ENCODE results near the gene KRTAP10-11.
"Not testable (repeated sequence)": the region's sequence is repeated elsewhere in the genome, so short reads cannot be mapped to it uniquely, and the experiment has no call there.

Gene KRTAP10-11

DNA sequence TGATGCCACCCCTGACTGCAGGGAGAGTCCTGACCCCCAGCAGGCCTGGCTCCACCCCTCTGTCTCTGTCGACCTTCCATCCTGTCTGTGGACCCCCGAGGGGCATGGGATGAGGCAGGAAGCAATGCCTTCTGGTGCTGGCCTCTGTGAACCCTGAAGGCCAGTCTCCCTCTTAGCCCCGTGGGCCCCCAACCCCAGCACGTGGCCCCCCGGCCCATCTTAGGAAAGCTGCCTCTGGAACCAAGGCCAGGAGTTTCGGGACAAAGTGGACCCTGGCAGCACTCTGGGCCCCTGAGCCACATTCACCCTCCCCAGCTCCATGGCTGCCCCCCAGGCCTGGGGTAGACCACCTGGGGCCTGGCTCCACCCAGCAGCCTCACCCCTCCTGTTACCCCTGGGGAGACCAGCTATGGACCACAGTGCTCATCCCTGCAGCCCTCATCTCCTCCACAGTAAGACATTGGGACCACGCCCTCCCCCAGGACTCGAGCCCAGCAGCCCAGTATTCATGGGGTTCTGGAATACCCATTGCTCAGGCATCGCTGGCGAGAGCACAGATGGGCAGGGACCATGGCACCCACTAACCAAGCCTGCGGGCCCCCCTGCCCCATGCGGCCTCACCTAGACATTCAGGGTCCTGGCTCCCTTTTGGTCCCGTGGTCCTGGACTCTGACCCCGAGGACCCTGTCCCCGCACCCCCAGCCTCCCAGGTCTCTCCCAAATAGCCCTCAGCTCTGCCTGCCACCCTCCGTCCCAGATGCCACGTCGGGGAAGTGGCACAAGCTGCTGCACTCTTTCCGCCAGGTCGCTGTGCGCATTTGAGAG lies 7.5 kb upstream of the KRTAP10-11 start:
- not testable (repeated sequence) for DNase-seq (ENCODE audit: low spot score)

DNA sequence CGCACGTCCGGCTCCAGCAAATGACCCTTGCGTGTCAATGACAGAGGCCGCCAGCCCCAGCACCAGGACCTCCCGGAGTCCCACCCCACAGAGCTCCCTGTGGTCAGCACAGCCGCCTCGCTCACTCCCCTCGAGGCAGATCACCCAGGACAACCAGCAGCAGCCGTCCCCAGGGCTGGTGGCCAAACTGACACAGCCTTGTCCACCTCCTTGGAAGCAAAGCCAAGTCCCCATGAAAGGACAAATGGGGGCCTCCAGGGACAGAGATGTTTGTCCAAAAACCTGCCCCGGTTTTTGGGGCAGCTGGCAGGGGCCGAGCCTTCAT lies 6.9 kb upstream of the KRTAP10-11 start:
- DNase-seq (ENCODE audit: low spot score): no peak

DNA sequence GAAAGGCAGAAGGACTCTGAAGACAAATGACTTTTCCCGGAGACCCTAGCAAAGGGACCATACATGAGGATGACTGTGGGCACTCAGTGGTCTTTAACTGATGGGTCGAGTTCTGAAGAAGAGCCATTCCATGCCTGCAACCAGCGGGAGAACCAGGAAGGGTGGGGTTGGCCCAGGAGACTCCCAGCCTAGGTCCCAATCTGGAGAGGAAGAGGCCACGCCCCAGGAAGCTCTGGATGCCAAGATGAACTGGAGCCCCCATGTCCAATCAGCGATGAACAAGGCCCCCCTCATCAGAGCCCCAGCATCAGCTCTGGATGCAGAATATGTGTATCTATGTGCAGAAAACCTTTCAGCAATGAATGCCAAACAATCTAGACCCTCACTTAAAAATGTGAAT lies 5.5 kb upstream of the KRTAP10-11 start:
- DNase-seq (ENCODE audit: low spot score): no peak

DNA sequence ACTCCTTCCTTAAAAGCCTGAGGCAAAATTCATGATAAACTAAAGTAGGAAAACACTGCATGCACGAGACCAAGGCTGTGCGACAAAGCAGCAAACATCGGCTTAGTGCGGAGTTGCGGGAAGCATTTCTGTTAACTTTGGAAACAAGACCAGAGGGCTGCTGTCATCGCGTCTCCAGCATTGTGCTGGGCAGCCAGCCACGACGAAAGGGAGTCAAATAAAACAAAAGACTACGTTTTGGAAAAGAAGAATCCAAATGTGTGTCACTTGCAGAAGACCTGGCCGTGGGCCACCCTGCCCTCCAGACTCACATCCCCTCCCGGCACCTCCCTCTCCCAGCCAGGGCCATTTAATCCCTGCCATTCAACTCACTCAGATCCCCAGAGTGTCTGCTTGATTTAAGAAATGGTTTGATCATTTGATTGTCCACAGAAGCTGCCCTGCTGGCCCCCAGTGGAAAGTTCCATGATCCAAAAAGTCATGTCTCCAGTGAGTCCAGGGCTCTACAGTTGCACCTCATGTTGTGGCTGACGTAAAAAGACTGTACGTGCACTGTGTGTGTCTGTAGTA lies 2.4 kb upstream of the KRTAP10-11 start:
- DNase-seq (ENCODE audit: low spot score): no peak

DNA sequence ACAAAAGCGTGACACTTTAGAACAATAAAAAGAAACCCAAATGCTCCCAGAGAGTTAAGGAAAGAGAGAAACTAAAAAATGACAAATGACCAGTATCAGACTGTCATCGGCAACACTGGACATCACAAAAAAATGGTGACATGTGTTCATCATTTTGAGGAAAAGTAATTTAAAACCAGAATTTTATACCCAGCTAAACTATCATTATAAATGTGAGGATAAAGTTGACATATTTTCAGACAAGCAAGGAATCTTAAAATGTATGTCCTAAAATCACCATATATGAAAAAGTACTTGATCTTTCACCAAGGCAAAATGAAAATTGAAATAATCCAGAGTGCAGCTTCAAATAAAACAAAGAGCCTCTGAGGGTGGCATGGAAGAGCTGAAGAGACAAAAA lies 1.3 kb upstream of the KRTAP10-11 start:
- no peak for DNase-seq (ENCODE audit: low spot score)

DNA sequence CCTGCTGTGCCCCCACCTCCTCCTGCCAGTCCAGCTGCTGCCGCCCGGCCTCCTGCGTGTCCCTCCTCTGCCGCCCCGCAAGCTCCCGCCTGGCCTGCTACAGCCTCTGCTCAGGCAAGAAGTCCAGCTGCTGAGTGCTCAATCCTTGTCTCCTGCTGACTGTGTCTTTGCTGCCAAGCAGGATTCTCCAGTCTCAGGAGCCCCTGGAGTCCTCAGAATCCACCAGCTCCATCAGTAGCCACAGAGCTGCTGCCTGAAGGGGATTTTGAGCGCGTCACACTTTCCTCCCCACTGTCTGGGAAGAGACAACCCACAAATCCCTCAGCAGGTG lies 973 bp downstream of the KRTAP10-11 start:
- DNase-seq (ENCODE audit: low spot score): no peak

DNA sequence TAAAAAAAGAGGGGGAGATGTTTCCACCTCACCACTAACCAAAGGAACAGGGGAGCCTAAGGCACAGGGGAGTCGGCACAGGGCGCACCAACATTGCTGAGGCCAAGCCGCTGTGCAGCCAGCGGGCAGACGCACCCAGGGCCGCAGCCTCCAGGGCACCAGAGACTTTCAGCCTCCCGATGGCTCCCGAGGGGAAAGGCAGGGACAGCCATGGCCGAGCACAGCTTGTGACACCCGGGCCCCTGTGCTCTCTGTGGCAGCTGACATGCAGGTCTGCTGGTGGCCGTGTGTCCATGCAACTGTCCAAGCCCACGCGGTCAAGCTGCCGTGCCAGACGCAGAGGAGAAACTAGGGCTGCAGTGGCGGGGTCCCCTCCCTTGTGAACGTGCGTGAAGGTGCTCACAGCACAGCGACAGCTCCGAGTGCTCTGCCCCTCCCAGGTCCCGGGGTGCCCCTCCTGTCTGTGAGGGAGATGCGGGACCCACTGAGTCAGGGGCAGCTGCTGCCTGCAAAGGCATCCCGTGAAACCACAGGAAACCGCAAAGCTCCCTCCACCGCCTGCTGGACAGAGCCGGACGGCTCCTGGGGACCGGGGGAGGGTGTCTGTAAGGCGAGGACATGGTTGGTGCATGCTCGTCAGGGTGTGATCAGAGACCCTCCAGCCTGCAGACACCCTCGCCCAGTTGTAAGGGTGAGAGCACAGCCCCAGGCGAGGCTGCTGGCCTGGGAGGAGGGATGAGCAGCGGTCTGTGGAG lies 2.5 kb downstream of the KRTAP10-11 start:
- DNase-seq (ENCODE audit: low spot score): no peak

DNA sequence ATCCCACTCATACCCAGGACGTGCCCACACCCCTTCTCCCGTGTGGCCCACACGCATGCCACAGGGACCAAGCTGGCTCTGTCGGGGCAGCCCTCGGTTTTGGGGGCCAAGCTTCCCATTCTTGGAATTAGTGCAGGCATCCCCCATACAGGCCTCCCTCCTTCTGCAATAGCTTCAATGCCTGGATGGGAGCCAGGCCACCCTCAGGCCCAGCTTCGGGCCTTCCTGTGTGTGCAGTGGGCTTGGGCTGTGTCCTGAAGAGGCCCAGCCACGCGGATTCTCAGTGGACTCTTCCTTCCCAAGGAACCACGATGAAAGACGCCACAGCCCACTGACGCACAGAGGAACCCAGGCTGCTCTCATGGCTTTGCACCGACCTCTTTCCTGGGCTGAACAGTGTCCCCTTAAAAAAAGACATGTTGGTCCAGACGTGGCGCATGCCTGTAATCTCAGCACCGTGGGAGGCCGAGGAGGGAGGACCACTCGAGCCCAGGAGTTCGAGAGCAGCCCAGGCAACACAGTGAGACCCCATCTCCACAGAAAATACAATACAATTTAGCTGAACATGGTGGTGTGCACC lies 3.4 kb downstream of the KRTAP10-11 start:
- no peak for DNase-seq (ENCODE audit: low spot score)

DNA sequence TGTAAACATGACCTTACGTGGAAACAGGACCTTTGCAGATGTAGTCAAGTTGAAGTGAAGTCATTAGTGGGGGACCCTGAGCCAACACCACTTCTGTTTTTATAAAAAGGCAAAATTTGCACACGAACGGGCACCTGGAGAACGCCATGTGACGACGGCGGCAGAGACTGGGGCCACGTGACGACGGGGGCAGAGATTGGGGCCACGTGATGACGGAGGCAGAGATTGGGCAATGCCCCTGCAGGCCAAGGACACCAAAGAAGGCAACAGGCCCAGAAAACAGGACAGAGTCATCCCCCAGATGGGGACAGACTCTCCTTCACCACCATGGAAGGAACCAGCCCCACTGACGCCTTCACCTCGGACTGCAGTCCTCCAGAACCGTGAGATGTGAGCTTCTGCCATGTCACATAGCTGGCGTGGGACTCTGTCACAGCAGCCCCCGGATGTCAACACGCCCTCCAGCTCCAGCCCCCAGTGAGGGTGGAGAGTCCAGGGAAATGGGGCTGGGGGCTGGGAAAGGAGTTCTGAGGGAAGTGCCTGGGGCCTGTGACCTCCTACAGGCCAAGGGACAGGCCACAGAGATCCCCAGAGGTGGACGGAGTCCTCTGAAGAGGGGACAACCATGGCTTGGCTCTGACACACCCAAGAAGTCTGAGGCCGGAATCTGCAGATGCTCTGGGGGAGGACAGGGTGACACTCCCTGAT lies 4.2 kb downstream of the KRTAP10-11 start:
- DNase-seq (ENCODE audit: low spot score): no peak

DNA sequence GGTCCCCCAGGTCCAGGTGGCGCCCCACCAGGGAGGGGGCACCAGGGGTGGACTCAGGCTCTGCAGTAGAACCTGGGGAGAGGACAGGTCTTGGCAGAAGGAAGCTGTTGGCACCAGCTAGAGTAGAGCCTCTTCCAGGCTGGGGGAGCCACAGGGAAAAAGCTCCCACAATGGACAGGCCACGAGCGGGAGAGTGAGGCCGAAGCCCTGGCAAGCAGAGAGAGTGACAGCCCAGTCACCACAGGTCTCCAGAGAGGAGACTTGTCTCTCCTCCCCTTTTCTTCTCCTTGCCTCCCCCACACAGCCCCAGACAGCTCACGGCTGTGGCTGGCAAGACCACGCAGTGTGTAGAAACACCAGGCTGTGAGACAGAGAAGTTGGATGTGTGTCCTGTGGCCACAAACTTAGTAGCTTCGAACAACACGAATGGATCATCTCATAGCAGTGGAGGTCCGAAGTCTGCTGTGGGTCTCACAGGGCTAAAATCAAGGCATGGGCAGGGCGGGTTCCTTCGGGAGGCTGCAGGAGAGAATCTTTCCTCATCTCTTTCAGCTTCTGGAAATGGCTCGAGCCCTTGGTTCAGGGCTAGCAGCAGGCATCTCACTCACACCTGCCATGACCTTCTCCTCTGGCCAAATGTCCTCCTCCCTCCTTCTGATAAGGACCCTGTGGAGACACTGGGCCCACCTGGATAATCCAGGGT lies 4.9 kb downstream of the KRTAP10-11 start:
- no peak for DNase-seq (ENCODE audit: low spot score)

DNA sequence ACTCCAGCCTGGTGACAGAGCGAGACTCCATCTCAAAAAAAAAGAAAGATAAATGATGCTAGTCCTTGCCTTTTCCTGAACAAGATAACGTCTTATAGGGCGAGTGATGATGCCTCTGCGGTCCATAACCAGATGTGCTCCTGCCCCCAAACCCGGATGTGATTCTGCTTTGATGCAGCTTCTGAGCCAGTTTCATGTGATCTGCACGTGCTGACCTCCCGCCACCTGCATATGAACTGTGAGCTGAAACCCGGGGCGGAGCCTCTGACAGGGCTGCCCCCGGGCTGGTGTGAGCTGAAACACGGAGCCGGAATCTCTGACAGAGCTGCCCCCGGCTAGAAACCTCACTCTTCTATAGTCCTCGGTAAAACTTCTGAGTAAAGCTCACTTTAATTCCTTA lies 6.9 kb downstream of the KRTAP10-11 start:
- no peak for DNase-seq (ENCODE audit: low spot score)

DNA sequence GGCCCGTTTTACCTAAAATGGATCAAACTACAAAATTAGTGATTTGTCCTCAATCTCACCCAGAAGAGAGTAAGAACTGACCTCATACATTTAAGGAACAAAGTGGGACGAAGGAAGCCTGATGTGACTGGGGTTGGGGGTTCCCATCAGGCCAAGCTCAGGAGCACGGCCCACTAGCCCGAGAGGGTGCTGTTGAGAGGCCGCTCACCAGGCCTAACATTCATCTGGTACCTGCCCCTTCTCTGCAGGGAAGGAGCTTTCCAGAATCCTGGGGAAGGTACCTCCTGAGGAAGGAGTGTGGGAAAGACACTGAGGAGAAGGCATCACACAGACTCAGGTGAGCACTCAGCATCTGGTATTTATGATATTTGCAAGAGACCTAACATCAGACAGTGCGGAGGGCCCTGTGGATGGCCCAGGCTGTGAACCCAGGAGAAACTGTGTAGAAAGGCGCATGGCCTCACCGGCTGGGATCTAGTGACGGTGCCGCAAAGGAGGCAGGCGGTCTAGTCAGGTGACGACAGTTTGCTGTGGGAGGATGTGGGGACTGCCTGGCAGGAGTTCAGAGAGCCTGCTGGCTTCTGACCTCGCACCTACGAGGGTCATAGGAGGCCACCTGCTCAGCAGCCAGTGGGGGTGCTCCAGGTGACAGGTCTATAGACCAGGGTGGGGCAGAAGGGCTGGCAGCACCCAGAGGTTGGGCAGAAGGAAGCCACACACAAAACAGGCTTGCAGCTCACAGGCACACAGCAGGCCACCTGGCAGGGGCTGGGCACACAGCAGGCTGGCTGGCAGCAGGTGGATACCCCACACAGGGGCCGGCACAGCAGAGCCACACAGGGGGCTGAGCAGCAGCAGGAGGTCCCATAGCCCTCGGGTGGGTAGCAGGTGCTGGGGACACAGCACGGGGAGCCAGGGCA lies 7.7 kb downstream of the KRTAP10-11 start:
- no peak for DNase-seq (ENCODE audit: low spot score)

DNA sequence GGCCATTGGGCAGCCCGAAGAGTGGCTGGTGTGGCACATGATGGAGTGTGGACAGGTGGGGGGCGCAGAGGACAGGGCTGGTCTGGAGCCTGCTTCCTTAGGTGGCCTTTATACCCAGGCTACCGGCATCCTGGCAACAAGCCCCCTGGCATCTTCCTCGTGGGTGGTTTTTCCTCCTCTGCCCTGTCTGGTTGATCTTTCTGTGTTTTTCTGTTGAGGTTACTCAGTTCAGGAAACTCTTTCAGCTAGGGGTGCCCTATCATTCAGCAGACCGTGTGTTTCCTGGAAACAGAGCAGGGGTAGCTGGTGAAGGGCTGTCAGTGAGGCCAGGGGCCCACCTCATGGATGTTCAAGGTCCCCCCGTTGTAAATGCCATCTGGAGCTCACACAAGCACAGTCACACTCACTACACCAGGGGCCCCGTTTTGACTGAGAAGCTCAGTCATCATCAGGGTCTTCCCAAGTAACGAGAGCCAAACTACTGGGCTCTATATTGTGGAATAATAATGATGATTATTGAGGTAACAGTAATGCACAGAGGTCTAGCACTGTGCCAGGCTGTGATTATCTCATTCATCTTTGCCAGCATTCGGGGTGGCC lies 8.5 kb downstream of the KRTAP10-11 start, which contains the start of gene KRTAP12-4:
Gene KRTAP12-4 (minus strand): TSS at position 84 of the 600 bp plus-strand sequence. CDS start 45 bp downstream, at position 39.
- DNase-seq (ENCODE audit: low spot score): no peak

DNA sequence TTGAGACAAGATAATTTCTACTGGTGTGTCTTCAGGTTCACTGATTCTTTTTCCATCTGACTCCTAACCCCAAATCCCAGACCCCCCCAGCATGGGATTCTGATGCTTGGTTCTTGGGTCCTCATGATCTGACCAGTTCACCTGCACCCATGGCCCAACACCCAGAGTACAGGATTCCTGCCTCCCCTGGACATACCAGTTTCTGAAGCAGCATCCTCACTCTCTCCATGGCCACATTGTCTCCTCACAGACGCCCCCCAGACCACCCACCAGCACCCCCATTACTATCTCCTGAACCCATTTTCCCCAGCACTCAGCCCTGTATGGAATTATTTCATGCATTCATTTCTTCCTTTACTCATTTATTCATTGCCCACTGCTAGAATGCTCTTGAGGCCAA lies 10.7 kb downstream of the KRTAP10-11 start:
- DNase-seq (ENCODE audit: low spot score): no peak

DNA sequence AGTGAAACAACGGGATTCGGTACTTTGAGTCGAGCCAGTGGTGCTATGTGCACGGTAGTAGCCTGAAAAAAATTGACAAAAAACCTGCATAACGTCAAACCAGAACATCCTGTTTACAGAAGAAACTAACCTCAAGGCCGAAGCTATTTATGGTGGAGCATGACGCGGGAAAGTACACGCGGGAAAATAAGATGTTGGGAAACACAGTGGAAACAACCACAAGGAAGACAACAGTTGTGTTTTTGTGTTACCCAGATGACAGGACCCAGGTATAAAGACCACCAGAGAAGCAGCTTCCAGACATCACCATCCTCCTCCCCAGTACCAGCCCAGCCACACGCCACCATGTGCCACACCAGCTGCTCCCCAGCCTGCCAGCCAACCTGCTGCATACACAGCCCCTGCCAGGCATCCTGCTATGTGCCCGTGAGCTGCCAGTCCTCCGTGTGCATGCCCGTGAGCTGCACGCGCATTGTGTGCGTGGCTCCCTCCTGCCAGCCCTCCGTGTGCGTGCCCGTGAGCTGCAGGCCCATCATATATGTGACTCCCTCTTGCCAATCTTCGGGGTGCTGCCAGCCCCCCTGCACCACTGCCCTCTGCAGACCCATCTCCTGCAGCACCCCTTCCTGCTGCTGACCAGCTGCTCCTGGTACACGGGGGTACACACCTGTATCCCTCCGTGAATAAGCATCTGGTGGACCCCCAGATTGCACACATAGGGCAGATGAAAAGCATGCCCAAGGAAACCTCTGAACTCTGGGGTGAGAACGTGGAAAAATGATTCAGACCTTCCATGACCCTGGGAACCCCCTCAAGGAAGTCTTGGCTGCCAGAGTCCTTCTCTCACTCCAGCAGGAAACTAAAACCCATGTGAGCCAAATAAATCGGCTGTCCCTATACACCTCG lies 11.7 kb downstream of the KRTAP10-11 start, which contains the start of gene KRTAP12-3:
Gene KRTAP12-3 (plus strand): TSS at position 298 of the 906 bp plus-strand sequence. CDS start 48 bp downstream, at position 346.
- no peak for DNase-seq (ENCODE audit: low spot score)

DNA sequence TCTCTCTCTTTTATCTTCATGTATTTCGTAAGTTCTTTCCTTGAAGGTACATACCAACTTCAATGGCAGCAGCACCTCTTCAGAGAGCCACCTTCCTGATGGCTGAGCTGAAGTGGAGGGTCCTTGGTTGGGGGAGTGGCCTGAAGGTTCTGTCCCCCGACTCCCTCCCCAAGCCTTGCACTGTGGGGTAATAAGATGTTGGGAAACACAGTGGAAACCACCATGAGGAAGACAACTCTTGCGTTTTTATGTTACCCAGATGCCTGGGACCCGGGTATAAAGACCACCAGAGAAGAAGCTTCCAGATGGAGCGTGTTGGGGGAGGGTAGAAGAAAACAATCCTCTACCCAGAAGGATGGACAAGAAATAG lies 12.3 kb downstream of the KRTAP10-11 start:
- DNase-seq (ENCODE audit: low spot score): no peak

DNA sequence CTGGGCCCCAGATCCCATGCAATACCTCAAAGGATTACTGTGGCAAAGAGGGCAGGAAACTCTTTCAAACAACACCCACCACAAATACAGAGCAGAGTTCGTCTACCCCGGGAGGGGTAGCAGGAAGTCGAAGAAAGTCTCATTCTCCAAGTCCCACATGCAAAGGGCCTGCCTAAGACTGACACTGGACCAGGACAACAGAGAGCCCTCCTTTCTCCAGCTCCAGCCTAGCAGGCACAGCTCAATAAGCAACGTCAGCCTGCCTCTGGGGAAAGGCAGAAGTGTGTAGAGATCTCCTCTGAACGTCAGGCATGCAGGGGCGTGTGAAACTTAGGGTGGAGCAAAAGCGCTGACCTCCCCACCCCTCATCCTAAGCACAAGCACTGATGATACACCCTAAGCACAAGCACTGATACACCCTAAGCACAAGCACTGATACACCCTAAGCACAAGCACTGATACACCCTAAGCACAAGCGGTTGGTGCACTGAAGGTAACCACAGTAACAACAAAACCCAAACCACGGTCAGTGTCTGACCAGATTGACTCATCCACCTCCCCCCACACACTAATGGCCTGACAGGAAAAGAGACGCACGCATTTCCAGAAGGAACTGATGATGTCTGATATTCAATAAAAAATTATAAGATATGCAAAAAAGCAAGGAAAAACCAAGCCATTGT lies 12.8 kb downstream of the KRTAP10-11 start:
- DNase-seq (ENCODE audit: low spot score): no peak

DNA sequence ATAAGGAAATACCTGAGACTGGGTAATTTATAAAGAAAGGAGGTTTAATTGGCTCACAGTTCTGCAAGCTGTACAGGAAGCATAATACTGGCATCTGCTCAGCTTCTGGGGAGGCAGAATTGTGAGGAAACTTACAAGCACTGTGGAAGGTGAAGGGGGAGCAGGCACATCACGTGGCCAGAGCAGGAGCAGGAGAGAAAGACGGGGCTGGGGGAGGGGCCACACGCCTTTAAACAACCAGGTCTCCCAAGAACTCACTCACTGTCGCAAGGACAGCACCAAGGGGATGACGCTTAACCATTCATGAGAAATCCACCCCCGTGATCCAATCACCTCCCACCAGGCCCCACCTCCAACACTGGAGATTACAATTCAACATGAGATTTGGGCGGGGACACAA lies 15.4 kb downstream of the KRTAP10-11 start:
- DNase-seq (ENCODE audit: low spot score): not testable (repeated sequence)

All from hematopoietic multipotent progenitor cell treated with erythropoietin and hydrocortisone succinate and interleukin-3 and kit ligand, for 17 days (in vitro differentiated cells).